CD4-positive, alpha-beta T cell treated with Interleukin-4 for 4 hours (primary cell): ENCODE results near the gene MAB21L4.

ENCODE experiments used
- DNase-seq: peaks from one replicate; pipeline ENCODE4 v3.0.0-alpha.2; 2020

The MAB21L4 gene

DNA sequence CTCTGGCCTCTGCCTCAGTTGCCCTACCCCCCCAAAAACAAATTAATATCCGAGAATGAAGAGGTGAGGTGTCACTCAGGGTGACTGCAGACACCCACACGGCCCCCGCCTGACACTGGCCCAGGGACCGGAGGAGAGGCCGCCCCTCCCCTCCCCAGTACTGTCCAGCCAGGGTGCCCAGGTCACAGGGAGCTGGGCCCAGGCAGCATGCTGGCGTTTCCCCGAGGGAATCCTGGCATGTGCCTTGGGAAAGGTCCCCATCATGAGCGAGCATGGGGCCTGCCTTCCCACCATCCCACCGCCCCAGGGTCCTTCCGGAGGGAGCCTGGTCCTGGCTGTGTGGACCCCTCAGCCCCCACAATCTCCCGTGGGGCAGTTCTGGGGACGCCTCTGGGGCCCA, 3.0 kb downstream of the MAB21L4 start:
- DNase-seq, result no peak

DNA sequence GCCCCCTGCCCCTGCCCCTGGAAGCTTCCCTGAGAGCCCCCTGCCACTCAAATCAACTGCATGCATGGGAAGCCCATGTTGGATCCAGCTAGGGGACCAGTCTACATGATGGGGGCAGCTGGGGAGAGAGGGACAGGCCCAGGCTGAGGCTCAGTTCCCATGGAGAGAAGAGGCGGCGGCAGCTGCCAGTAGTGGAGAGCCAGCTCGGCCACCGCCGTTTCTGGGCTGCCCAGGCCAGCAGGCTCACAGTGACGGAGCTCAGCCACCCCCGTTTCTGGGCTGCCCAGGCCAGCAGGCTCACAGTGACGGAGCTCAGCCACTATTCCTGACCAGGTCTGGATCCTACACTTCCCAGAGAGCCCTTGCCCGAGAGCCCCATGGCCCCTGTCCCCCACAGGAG, 3.6 kb downstream of the MAB21L4 start:
- DNase-seq, result no peak

DNA sequence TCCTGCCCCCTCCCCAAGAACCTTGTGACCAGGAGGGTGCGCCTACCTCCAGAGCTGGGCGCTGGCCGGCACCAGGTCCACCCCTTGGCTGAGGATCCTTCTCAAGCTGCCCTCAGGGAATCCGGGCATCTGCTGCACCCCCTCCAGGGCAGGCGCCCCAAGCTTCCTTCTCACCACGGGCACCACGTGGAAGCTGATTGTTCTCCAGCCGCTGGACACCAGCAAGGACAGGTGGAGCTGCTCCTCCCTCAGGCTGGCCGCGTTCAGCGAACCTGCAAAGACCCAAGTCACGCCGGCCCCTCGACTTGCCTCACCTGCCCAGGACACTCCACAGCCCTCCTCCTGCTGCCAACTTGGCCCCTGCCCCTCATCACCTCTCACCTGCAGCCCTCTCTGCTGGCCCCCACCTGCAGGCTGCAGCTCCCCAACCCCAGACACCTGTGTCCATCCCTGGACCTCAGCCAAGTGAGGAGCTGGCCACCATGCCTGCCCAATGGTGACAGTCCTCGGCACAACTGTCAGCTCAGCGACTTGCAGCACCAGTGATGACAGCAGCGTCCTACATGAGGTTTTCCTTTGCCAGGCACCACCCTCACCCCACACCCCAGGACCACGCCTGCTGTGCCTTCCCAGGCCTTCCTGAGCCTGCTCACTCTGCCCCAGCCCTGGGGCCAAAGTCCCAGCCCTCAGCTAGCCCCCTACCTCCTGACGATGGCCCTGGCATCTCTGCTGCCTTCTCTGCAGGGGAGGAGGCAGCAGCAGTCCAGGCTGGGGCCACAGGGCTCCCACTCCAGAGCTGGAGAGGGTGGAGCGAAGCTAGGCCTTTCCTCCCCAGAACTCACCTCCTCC, 4.2 kb downstream of the MAB21L4 start:
- no peak for DNase-seq

DNA sequence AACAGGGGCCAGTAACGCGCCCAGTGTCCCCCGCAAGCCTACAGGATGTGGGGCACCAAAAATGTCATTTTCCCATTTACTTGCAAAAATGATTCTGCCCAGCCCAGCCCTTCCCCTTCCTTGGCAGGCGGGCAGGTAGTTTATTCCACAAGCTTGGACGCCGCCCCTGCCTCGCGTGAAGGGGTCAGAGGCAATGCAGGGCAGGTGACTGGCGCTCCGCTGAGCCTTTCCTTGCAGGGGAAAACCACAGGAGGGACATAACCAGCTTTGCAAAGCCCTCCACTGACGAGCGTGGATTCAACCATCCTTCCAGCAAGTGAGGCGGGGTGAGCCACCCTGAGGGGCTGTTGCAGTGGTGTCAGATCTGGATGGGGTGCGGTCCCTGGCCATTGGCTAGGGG, 5.3 kb downstream of the MAB21L4 start:
- DNase-seq, result no peak

DNA sequence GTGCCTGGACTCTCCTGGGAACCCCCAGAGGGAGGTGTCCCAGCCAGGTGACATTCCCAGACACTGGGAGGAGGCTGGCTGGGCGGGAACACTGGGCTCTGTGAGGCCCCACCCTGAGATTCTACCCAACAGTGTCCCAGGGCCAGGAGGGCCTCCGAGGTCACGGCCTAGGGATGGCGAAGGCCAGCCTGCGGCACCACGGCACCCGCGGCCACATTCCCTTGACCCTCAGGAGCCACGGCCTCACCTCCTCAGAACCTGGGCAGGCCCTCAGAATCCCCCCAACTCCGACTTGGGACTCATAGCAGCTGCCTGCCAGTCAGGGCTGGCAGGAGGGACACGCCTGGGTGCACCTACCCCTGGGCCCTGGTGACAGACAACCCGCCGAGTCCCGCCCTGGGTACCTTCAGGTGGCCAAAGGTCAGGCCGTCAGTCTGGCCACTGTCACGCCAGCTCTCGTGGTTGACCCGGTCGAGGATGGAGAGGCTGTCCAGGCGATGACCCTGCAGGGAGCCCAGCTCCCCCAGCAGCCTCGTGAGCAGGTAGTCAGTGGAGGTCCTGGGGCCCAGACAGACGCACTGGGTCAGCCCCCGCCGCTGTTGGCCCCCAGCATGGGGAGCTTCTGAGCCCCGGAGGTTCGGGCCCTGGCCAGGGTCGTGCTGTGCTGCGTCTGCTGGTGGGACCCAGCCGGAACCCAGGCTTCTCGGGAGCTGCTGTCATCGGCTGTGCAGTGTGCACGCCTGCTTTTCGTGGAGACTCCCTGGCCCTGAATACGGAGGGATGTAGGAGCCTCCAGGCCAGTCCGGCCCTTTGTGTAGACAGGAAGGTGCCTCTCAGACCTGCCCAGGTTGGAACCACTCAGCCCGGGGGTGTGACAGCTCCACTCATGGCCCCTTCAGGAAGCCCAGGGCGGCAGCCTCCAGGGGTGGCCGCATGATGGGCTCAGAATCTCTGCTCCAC, 6.1 kb downstream of the MAB21L4 start:
- no peak for DNase-seq

DNA sequence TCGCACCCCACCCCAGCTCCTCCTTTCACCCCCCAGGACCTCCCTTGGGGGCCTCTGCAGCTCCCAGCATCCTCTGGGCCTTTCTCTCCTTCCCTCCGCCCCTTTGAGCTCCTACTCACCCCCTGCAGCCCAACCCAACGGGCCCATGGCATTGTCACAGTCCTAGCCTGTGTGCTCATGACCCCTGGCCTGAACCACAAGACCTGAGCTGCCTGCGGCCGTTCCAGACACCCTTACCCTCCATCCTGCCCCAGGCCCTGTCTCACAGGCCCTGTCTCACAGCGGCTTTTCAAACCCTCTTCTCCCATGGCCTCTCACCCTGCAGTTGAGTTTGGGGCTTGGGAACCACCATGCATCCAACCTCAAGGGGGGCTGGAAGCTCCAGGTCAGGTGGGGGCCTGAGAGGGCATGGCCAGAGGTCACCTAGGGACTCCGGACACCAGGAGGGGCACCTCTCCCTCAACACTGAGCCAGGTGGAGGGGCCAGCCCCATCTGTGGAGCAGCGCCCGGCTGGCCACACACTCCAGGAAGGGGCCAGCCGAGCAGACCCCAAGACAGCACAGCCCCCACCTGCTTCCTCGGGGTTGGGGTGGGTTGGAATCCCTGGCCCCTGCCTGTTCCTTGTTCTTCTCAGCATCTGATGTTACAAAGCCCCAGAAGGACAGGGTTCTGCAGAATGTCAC, 6.9 kb downstream of the MAB21L4 start:
- DNase-seq, result no peak

DNA sequence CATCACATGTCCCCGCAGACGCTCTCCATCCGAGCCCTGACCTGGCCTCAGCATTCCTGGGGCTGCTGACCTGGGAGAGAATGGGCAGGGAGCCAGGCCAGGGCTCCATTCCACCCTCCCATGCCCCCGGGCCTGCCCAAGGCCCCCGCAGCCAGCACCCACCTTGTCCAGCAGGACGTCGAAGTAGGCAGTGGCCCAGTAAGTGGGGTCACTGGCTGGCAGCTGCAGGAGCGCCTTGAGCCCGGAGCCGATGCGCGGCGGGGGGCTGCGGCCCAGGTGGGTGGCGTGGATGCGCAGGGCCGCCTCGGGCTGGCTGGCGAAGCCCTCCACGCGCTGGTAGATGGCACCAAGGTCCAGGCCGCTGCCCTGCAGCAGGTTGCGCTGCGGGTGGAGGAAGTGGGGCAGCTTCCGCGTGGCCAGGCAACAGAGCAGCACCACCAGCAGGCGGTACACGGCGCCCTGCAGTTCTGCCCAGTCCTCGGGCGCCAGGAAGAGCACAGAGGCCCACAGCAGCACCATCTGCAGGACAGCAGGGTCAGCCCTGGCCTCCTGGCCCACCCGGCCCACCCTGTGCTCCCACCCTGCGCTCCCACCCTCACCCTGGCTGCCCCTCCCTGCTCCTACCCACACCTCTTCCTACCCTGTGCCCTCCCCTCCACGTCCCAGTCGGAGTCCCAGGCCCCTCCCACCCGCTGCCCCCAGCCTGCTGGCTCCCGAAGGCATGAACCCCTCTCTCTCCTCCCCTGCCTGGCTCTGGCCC, 7.6 kb downstream of the MAB21L4 start:
- no peak for DNase-seq

DNA sequence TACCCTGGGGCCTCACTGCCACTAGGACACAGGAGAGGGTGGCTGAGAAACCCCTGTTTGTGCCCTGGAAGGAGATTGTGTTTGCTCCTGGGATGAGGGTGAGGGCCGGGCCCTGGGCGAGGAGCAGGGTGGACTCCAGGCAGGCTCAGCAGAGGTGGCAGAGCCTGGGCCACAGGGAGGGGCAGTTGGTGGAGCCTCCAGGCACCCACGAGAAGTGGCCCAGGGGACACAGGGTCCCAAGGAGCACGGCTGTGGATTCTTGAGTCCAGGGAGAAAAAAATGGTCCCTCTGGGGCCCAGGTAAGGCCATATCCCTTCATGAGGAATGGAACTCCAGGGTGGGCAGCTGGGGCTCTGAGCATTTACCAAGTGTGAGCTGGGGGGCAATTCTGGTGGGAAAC, 8.3 kb downstream of the MAB21L4 start:
- DNase-seq, result no peak

DNA sequence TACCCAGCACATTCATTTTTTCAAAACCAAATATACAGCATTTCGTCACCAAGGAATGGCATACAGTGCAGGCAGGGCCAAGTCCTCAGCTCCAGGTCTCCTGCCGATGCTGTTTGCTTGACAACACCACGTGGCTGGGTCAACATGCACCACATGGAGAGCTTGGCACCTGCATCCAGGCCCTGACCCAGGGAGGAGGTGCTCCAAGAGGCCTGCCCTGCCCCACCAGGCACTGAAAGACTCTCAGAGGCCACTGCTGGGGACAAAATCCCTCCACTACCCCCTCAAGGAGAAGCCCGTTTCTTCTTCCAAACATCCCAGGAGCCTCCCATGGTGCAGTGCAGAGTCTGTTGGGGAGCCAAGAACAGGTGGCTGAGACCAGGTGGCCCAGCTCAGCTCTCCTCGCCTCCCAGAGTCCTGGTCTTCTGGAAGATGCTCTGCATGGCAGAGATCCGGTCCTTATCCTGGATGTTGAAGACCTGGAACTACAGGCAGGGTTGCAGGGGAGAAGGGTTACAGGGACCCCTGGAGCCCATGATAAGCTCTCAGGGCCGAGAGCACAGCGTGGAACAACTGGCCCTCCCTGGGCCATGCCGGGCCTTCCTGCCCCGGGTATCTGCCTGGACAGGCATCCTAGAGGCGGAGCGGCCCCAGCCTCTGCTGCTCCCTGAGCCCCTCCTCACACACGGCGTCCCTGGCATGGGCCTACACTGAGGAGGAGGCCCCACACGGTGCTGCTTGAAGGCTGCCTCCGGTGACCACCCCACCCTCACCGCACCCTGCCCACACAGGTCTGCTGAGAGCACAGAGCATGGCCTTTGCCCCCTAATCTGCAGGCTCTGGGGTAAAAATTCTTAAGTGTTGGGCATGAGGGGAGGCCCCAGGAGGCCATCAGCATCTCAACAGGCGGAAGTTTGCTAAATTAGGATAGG, 9.0 kb downstream of the MAB21L4 start:
- DNase-seq, result no peak

DNA sequence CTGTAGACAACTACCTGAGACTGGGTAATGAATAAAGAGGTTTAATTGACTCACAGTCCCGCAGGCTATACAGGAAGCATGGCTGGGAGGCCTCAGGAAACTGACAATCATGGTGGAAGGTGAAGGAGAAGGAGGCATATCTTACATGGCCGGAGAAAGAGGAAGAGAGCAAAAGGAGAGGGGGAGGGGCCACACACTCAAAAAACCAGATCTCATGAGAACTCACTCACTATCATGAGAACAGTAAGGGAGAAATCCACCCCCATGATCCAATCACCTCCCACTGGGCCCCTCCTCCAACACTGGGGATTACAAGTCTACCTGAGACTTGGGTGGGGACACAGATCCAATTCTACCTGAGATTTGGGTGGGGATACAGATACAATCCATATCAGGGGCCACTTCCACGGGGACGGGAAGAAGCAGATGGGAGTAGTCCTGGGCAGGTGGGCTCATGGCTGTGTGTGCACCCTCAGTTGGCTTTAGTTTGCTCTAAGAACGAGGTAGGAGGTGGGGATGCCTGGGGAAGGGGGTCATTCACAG, 9.9 kb downstream of the MAB21L4 start:
- no peak for DNase-seq

DNA sequence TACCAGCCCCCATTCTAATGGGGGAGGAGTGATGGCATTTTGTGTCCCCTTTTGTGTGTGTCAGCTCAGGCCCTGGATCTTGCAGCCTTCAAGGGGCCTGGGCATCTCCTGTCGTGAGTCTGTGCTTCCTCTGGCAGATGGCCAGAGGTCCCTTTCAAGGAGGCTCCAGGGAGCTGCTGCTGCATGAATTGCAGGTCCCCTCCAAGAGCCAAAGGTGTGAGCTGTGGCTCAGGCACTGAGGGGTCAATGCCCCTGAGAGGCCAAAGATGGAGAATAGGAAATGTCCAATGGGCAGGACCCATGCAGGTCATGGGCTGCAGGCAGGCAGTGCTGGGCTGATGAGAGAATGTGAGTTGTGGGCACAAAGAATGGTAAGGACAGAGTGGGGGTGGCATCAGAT, 10.4 kb downstream of the MAB21L4 start:
- no peak for DNase-seq

DNA sequence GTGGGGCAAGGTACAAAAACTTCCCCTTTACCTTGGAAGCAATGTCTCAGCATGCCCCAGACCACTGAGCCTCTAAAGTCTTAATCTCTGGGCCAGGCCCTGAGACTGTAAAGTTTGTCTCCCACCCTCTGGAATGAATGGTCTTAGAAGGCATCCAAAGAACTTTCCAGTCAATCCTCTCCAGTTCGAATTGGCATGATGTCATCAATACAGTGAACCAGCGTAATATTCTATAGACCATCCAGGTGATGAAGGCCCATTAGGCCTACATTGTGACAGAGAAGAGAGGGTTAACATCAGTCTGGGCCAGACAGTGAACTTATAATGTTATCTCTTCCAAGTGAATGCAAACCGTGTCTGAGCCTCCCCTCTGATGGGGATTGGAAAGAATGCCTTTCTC, 11.2 kb downstream of the MAB21L4 start:
- no peak for DNase-seq

DNA sequence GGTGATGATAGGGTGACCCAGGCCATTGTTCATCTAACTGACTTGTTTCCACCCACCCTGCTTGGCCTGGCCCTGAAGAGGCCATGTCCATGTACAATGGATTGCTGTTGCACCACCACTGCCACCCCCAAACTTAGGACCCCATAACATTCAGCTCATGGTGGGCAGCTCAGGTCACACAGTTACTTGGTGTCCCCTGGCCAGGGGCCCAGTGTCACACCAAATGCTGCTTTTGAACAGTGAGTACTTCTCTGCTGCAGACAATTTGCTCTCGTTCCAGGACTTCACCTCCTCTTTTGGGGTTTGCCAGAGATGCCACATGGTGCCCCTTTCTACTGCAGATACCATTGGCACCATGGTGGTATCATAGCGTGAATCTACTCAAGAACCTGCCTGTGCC, 11.7 kb downstream of the MAB21L4 start:
- no peak for DNase-seq

DNA sequence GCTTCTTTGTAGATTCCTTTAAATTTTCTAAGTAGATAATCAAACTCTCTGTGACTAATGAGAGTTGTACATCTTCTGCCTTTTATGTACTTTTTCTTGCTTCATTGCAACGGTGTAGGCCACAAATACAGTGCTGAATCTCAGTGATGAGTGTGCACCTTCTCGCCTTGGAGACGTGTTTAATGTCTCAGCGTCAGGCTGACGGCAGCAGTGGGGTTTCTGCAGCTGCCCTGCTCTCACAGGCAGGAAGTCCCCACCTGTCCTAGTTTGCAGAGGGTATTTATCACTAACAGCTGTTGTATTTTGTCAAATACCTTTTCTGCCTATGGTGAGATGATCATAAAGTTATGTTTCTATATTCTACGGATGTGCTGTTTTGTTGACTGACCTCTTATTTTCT, 14.0 kb downstream of the MAB21L4 start:
- DNase-seq, result no peak

DNA sequence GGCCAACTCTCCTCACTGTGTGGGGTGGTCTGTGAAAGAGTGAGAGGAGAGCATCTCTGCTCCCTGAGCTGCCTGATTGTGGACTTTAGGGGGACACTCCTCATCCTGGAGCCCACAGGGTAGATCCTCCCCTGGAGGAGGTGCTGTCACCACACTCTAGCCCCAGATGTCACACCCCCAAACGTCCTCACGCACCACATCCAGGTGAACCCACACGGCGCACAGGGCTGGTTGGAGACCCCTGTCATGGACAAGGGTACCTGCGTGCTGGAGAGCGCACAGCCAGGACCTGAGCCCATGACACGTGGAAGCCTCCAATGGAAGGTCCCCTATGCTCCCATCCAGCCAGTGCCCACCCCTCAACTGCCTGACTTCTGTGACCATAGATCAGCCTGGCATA, 16.9 kb downstream of the MAB21L4 start:
- no peak for DNase-seq

DNA sequence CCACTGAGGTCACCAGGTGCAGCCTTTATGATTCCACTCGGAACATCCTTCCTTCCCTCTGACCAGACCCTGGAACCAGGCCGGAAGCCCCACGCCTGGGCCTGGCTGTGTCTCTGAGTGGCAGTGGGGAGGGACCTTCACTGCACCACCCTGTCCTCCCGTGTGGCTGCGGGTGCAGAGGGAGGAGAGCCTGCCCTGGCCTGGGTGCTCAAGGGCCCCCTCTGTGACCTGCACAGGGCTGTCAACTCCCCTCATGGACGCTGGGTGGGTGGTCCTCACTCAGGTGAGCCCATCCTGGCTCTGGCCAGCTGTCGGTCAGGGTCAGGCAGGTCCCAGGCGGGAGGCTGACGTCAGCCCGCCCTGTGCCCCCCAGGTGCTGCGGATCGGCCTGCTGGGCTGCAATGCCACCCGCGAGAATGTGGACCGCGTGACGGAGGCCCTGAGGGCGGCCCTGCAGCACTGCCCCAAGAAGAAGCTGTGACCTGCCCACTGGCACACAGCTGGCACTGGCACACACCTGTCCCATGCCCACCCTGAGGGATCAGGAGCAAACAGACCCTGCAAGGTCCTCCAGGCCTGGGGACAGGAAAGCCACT, 17.5 kb downstream of the MAB21L4 start:
- DNase-seq, result no peak

DNA sequence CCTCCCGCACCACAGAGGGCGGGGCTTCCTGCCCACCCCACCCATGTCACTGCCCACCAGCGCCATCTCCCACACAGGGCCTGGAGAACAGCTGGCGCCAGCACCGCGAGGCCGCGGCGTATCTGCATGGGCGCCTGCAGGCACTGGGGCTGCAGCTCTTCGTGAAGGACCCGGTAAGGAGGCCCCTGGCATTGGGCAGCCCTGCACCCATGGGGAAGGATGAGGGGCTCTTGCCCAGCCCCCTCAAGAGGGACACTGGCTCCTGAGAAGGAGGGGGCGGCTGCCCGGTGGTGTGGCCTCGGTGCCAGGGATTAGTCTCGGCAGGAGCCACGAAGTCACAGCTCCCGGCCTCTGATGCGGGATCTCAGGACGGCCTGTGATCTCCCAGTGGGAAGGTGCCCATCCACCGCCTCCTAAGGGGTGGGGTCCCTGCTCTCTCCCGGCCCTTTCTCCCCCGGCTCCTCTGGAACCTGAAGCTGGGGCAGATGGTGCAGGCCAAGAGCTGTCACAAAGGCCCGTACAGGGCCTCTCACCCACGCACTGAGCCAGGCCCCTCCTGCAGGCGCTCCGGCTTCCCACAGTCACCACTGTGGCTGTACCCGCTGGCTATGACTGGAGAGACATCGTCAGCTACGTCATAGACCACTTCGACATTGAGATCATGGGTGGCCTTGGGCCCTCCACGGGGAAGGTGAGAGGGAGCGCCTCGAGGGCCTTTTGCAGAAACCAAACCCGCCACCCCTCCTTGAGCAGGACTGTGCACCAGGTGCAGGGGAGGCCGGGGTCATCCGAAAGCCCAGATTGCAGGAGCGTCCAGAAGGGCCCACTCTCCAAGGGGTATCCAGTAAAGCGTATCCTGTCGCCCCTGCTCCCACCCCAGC, 18.3 kb downstream of the MAB21L4 start:
- DNase-seq, result no peak

DNA sequence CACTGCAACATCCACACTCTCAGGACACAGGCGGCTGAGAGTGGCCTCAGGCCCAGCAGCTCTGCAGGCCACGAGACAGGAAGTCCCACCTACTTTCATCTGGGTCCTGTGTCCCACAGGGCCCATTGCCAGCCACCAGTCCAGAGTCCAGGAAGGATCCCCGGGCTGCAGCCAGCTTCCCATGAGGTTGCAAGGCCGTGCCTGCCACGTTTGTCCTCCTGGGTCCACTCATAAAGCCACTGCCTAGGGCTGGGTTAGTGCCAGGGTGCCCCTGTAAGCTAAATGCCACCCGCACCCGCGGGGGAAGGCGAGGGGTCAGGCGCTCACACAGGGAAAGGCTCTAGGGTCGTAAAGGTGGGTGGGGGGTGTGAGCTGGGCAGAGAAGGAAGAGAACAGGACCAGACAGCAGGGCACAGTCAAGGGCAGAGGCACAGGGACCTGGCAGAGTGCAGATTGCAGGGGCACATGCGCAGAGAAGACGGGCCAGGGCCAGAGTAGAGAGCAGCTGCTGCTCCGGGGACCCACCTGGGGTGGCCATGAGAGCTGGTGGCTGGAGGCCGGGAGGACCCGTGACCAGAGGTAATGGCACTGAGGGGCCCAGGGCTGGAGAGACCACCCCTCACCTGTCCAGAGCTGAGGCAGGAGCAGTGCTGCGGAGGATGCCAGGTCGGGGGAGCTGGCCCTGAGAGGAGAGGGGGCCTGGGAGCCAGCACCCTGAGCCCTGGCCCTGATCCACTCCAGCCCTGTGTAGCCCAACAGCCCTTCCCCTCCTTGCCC, 19.3 kb downstream of the MAB21L4 start:
- DNase-seq, result no peak

DNA sequence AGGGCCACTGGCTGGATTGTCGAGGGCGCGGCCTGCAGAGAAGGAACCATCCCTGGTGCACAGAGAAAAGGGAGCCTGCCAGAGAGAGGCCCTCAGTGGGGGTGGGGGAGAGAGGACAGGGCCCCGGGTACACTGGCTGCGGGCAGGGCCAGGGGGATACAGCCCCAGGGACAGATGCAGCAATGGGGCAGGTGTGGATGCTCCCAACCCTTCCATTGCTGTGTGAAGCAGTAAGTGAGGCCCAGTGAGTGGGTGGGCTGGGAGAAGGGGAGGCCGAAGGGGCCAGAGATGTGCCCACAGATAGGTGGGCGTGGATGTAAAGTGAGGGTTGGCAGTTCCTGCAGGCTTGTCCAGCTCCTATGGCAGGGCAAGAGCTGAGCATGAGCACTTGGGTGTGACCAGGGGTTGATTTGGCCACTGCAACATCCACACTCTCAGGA, 19.9 kb downstream of the MAB21L4 start:
- DNase-seq, result no peak
